NCI-H2107 treated with DMSO at 0.1 percent for 48 hours (cell line): ENCODE results near the gene ATP11A.
"Not testable (repeated sequence)": the region's sequence is repeated elsewhere in the genome, so short reads cannot be mapped to it uniquely, and the experiment has no call there.

Experiments used
- DNase-seq: peaks from one replicate; lab custom pipeline; 2025; ENCODE audit not compliant: unreplicated experiment; lab: John Stamatoyannopoulos, UW

The ATP11A gene

GRCh38 chr13:112669881-112670499 is 19.8 kb upstream of the ATP11A start:
- DNase-seq: no peak

GRCh38 chr13:112670864-112671263 is 19.0 kb upstream of the ATP11A start:
- no peak for DNase-seq

- DNase-seq: no peak
These were observed 18.5 kb upstream of the ATP11A start for GRCh38 chr13:112671359-112671758.

- DNase-seq: no peak
These were observed 17.1 kb upstream of the ATP11A start for GRCh38 chr13:112672651-112673284.

GRCh38 chr13:112674412-112675365 is 15.1 kb upstream of the ATP11A start:
- DNase-seq: no peak

- no peak for DNase-seq
These were observed 14.5 kb upstream of the ATP11A start for GRCh38 chr13:112675366-112675756.

GRCh38 chr13:112677421-112677962 is 12.3 kb upstream of the ATP11A start:
- not testable (repeated sequence) for DNase-seq

GRCh38 chr13:112679381-112679780 is 10.5 kb upstream of the ATP11A start:
- DNase-seq: no peak

GRCh38 chr13:112679932-112680677 is 9.7 kb upstream of the ATP11A start:
- no peak for DNase-seq

- DNase-seq: no peak
These were observed 9.0 kb upstream of the ATP11A start for GRCh38 chr13:112680741-112681360.

- no peak for DNase-seq
These were observed 6.3 kb upstream of the ATP11A start for GRCh38 chr13:112683581-112683980.

GRCh38 chr13:112684071-112684845 is 5.6 kb upstream of the ATP11A start:
- DNase-seq: no peak

- DNase-seq: not testable (repeated sequence)
These were observed 4.5 kb upstream of the ATP11A start for GRCh38 chr13:112685189-112685805.

GRCh38 chr13:112685896-112686295 is 3.9 kb upstream of the ATP11A start:
- no peak for DNase-seq

- DNase-seq: no peak
These were observed 3.5 kb upstream of the ATP11A start for GRCh38 chr13:112686364-112686763.

GRCh38 chr13:112686987-112687386 is 2.9 kb upstream of the ATP11A start:
- DNase-seq: no peak

GRCh38 chr13:112687836-112688559 is 1.8 kb upstream of the ATP11A start:
- no peak for DNase-seq

GRCh38 chr13:112688560-112689302 is 1.1 kb upstream of the ATP11A start:
- no peak for DNase-seq
